GM10266 (cell line): ENCODE data around the gene NAA38.
"Not testable (repeated sequence)": the region's sequence is repeated elsewhere in the genome, so short reads cannot be mapped to it uniquely, and the experiment has no call there.

Experiments used
- DNase-seq: peaks from one replicate; pipeline ENCODE4 v3.0.0; 2012; ENCODE audit errors: extremely low spot score
- TF ChIP-seq, protein P1 (sequence below): IDR thresholded peaks from 2 replicates; pipeline ENCODE4 v1.5.1; 2012; ENCODE audit warnings: mild to moderate bottlenecking, low read depth; ENCODE audit not compliant: control insufficient read depth, insufficient read depth; ENCODE audit errors: missing control alignments

The NAA38 gene

DNA sequence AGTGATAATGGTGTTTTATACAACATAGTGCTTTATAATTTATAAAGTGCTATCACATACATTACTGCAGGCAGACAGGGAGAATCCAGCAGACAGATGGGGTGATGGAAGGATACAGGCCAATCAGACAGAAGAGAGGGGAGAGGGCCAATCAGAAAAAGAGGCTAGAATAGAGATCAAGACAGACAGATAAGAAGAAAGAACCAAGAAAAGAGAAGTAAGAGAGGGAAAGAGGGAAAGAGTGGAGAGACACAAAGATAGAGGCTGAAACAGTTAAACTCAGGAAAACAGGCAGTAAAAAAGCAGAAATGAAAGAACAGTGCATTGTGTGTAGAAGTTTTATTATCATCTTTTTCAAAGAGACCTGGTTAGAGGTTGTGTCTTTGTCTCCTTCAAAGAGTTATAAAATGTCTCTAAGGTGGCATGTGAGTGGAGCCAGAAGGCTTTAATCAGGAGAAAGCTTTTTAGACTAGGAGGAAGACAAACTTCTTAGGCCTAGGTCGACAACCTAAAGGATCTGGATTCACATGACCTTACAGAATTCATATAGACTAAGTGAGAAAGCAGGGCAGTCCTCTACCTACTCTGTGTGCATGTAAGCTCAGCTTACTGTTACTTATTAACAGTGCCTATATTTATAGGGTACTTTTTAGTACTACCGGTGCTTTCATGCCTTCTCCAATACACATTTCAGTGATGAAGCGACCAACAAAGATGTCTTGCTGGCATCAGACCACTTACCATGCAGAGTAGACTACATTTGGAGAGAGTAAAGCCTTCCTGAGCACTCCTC, 22.9 kb upstream of the NAA38 start:
- no peak for DNase-seq
- TF ChIP-seq, protein P1, sequence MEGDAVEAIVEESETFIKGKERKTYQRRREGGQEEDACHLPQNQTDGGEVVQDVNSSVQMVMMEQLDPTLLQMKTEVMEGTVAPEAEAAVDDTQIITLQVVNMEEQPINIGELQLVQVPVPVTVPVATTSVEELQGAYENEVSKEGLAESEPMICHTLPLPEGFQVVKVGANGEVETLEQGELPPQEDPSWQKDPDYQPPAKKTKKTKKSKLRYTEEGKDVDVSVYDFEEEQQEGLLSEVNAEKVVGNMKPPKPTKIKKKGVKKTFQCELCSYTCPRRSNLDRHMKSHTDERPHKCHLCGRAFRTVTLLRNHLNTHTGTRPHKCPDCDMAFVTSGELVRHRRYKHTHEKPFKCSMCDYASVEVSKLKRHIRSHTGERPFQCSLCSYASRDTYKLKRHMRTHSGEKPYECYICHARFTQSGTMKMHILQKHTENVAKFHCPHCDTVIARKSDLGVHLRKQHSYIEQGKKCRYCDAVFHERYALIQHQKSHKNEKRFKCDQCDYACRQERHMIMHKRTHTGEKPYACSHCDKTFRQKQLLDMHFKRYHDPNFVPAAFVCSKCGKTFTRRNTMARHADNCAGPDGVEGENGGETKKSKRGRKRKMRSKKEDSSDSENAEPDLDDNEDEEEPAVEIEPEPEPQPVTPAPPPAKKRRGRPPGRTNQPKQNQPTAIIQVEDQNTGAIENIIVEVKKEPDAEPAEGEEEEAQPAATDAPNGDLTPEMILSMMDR = no peak

DNA sequence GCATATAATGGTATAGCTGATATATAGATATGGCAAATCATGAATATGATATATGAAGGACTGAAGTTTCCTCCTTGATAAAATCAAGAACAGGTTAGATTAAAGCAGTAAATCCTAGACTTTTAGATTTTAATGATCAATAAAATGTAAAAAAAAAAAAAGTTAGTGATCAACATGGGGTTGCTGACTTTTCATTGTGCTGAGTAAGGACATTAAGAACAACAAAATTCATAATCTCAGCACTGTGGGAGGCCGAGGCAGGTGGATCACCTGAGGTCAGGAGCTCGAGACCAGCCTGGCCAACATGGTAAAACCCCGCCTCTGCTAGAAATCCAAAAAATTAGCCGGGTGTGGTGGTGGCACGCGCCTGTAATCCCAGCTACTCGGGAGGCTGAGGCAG, 20.9 kb upstream of the NAA38 start:
- DNase-seq = no peak
- TF ChIP-seq, protein P1 = no peak

DNA sequence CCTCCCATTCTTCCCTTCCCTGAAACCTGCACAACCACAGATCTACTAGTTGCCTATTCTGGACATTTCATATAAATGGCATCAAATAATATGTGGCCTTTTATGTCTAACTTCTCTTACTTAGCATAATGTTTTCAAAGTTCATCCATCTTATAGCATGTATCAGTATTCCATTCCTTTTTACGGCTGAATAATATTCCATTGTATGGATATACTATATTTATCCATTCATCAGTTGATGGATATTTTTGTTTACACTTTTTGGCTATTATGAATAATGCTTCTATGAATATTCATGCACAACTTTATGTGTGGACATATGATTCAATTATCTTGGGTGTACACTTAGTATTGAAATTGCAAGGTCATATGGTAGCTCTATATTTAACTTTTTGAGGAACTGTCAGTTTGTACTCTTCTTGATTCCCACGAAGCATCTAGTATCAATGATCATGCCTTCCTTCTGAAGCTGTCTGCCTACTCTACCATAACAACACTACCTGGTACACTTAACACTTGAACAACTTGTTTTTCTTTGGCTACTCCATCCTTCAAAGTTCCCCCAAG, 18.5 kb upstream of the NAA38 start:
- no peak for DNase-seq
- TF ChIP-seq, protein P1 = no peak

DNA sequence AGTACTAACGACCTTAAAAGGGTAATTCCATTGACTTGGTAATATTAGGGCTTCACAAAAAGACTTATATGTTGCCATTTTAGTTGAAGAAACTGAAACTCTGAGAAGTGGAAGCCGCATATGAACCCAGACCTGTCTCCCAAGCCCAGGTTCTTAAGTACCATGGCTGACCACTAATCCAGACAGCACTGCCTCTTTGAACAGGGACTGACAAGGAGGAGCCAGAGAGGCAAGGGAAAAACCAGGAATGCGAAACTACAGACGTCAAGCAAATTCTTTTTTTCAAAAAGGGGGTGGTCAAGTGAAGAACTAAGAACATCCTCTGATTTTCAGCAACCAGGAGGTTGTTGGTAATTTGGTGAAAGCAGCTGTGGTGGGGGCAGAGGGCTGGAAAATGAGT, 15.7 kb upstream of the NAA38 start:
- no peak for DNase-seq
- TF ChIP-seq, protein P1 = no peak

DNA sequence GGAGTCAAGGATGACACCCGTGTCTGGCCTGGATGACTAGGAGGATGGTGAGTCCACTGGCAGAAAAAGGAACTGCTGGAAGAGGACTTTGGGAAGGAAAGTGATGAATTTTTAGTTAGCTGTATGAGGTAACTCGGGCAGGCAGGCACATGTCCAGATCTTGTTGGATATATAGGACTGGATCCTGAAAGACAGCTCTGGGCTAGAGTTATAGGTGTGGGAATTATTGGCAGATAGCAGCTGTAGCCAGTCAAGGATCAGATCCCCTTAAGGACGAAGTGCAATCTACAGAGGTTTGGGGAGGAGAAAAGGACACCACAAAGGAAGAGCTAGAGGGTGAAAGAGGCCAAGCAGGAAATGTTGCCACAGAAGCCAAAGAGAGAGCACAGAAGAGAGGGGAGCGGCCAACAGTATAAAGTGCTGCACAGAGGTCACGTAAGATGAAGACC, 10.5 kb upstream of the NAA38 start:
- TF ChIP-seq, protein P1 = no peak
- DNase-seq = no peak

DNA sequence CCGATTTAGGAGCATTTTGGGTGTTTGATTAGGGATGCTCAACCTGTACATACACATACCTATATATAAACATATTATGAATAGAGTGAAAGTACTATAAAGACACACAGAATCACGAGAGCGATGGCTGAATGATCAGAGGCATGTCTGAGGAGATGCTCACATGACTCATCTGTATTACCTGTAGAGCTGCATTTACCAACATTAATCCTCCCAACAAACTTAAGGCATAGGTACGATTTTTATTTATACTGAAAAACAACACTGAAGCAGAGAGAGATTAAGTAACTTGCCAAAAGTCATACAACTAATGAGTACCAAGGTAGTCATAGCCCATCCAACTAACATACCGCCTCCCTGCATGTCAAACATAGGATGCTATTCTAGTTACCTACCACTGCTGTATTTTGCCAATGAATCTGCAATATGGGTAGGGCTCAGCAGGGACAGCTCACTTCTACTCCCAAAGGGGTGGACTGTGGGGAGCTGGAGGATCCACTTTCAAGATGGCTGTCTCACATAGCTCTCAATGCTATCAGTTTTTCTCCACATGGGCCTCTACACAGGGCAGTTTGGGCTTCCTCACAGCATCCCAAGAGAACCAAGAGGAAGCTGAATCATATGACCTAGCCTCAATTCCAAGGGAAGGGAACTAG, 7.8 kb upstream of the NAA38 start:
- TF ChIP-seq, protein P1 = no peak
- DNase-seq = no peak

DNA sequence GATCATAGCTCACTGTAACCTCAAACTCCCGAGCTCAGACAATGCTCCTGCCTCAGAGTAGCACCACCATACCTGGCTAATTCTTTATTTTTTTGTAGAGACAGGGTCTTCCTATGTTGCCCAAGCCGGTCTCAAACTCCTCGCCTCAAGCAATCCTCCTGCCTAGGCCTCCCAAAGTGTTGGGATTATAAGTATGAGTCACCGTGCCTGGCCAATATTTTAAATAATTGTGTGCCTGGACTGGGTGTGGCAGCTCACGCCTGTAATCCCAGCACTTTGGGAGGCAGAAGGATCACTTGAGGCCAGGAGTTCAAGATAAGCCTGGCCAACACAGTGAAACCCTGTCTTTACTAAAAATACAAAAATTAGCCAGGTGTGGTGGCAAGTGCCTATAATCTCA, 7.0 kb upstream of the NAA38 start:
- not testable (repeated sequence) for DNase-seq
